NB4 (cell line): ENCODE measurements around the gene PRSS48.

Experiments
- CTCF ChIP-seq: IDR thresholded peaks from one replicate; pipeline ENCODE4 v1.5.1; 2012; ENCODE audit warnings: low read depth, low read length
- MAX ChIP-seq: IDR thresholded peaks from 2 replicates; pipeline ENCODE4 v1.6.1; 2011; ENCODE audit warnings: low read depth, low read length
- POLR2A ChIP-seq: IDR thresholded peaks from 2 replicates; pipeline ENCODE4 v1.6.1; 2011; ENCODE audit warnings: mild to moderate bottlenecking; ENCODE audit not compliant: insufficient read length; ENCODE audit errors: extremely low read depth

- no peak for TF ChIP-seq CTCF
- no peak for TF ChIP-seq POLR2A
- TF ChIP-seq MAX, result no peak
These were observed 39.7 kb downstream of the PRSS48 start for GRCh38 chr4:151316645-151317044.
